AG09309 (cell line): ENCODE data around the gene HERC4.

Experiments used
- DNase-seq: peaks from one replicate; pipeline ENCODE4 v3.0.0-alpha.2; 2010; ENCODE audit warnings: low read depth
- H3K4me3 ChIP-seq: 2 replicates; pipeline ENCODE4 v1.5.1; 2011; ENCODE audit warnings: mild to moderate bottlenecking, low read depth, low read length, moderate library complexity; ENCODE audit not compliant: control insufficient read depth
- TF ChIP-seq, protein P1 (sequence below): IDR thresholded peaks from 2 replicates; pipeline ENCODE4 v1.5.1; 2011; ENCODE audit warnings: mild to moderate bottlenecking, low read depth, low read length, inconsistent platforms; ENCODE audit not compliant: insufficient read depth, control insufficient read depth; ENCODE audit errors: missing control alignments

HERC4 gene

DNA sequence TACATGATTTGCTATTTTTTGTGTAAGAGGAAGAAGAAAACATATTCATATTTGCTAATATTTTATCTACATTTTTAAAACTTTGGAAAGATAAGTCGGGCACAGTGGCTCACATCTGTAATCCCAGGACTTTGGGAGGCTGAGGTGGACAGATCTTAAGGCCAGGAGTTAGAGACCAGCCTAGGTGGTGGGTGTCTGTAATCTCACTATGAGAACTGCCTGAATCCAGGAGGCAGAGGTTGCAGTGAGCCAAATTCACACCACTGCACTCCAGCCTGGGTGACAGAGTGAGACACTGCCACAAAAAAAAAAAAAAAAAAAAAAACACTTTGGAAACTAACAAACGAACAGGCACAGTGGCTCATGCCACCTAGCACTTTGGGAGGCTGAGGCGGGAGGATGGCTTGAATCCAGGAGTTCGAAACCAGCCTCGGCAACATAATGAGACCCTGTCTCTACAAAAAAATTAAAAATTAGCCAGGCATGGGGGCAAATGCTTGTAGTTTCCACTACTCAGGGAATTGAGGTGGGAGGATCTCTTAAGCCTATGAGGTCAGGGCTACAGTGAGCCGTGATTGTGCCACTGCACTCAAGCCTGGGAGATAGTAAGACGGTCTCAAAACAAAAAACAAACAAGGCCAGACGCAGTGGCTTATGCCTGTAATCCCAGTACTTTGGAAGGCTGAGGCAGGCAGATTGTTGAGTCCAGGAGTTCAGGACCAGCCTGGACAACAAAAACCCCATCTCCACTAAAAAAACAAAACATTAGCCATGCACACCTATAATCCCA lies 25.6 kb downstream of the HERC4 start:
- H3K4me3 ChIP-seq: no peak overlapping the region
- DNase-seq: no peak
- TF ChIP-seq, protein P1, sequence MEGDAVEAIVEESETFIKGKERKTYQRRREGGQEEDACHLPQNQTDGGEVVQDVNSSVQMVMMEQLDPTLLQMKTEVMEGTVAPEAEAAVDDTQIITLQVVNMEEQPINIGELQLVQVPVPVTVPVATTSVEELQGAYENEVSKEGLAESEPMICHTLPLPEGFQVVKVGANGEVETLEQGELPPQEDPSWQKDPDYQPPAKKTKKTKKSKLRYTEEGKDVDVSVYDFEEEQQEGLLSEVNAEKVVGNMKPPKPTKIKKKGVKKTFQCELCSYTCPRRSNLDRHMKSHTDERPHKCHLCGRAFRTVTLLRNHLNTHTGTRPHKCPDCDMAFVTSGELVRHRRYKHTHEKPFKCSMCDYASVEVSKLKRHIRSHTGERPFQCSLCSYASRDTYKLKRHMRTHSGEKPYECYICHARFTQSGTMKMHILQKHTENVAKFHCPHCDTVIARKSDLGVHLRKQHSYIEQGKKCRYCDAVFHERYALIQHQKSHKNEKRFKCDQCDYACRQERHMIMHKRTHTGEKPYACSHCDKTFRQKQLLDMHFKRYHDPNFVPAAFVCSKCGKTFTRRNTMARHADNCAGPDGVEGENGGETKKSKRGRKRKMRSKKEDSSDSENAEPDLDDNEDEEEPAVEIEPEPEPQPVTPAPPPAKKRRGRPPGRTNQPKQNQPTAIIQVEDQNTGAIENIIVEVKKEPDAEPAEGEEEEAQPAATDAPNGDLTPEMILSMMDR: no peak

DNA sequence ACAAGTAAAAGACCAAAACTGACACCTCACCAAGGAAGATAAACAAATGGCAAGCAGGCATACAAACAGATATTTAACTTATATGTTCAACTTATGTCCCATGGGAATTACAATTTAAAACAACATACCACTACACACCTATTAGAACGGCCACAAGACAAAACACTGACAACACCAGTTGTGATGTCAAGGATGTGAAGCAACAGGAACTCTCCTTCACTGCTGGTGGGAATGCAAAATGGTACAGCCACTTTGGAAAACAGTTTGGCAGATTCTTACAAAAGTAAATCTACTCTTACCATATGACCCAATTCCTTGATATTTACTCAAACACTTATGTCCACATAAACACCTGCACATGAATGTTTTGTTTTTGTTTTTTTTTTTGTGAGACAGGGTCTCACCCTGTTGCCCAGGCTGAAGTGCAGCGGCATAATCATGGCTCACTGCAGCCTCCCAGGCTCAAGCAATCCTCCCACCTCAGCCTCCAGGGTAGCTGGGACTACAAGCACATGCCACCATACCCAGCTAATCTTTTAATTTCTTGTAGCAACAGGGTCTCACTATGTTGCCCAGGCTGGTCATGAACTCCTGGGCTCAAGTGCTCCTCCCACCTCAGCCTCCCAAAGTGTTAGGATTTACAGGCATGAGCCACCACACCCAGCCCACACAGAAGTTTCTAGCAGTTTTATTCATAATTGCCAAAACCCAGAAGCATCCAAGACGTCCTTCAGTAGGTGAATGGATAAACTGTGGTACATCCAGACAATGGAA lies 27.3 kb downstream of the HERC4 start:
- no peak for DNase-seq
- H3K4me3 ChIP-seq: no peak overlapping the region
- TF ChIP-seq, protein P1: no peak

DNA sequence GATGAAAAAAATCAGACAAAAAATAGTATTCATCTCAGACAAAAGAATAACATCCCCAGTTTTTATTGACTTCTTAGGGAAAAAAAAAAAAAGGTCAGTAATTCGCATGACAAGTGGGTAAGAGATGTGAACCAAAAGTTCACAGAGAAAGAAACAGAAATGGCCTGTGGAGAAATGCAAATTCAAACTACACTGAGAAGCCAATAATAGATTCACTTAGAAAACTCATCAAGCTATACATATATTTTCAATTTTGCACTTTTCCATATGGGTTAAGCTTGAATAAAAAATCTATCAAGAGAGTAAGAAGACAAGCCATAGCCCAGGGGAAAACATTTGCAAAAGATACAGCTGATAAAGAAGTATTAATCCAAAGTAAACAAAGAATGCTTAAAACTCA lies 28.0 kb downstream of the HERC4 start:
- H3K4me3 ChIP-seq: no peak overlapping the region
- DNase-seq: no peak
- TF ChIP-seq, protein P1: no peak

DNA sequence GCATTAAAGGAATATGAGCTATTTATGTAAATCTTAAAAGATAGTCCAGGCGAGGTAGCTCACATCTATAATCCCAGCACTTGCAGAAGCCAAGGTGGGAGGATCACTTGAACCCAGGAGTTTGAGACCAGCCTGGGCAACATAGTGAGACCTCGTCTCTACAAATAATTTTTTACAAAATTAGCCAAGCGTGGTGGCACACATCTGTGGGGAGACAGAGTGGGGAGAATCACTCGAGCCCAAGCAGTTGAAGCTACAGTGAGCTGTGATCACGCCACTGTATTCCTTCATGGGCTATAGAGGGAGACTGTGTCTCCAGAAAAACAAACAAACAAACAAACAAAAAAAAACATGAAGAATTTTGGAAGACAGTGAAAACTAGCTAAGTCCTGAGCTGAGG lies 28.4 kb downstream of the HERC4 start:
- no peak overlapping the region for H3K4me3 ChIP-seq
- DNase-seq: no peak
- TF ChIP-seq, protein P1: no peak

DNA sequence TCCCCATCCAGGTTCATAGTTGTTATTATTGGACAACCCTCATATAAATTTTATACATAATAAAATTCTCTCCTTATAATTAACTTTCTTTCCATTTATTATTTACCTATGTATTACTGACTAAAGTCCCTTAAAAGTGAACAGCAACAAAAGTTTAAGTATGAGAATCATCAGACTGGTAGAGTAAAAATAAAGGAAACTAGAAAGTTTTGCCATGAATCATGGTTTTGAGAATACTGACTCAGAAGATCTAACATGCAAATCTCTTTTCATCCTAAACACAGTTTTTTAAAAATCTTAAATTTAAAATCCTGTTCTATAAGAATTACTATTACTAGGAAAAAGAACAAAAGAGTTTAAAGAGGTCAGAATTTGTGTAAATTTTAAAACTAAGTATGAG lies 32.1 kb downstream of the HERC4 start:
- no peak overlapping the region for H3K4me3 ChIP-seq
- TF ChIP-seq, protein P1: no peak
- DNase-seq: no peak

DNA sequence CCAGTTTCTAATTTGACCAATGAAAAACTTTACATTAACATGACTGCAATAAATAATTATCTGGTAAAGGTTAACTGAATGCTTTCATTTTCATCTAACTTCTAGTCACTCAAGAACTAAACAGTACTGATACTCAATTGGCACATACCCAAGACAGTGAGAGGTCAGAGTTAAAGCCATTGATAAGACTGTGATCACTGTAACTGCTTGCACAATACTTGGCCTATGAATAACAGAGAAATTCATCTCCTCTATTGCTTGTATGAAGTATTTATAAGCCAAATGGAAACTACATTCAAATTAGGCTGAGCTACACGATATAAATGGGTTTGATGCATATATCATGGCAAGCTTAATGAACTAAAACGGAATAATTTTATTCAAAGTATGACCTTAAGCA lies 43.0 kb downstream of the HERC4 start:
- H3K4me3 ChIP-seq: no peak overlapping the region
- no peak for DNase-seq
- TF ChIP-seq, protein P1: no peak
